HG03025 (cell line): Measurements from ENCODE around the gene MARCHF10.
"Not testable (repeated sequence)": the region's sequence is repeated elsewhere in the genome, so short reads cannot be mapped to it uniquely, and the experiment has no call there.

ENCODE experiments used
- ATAC-seq: cut with Tn5 transposase; IDR thresholded peaks from one replicate; pipeline ENCODE4 v1.9.1; 2021; ENCODE audit warnings: mild to moderate bottlenecking, moderate library complexity; ENCODE audit not compliant: unreplicated experiment, low FRiP score

The MARCHF10 gene

DNA sequence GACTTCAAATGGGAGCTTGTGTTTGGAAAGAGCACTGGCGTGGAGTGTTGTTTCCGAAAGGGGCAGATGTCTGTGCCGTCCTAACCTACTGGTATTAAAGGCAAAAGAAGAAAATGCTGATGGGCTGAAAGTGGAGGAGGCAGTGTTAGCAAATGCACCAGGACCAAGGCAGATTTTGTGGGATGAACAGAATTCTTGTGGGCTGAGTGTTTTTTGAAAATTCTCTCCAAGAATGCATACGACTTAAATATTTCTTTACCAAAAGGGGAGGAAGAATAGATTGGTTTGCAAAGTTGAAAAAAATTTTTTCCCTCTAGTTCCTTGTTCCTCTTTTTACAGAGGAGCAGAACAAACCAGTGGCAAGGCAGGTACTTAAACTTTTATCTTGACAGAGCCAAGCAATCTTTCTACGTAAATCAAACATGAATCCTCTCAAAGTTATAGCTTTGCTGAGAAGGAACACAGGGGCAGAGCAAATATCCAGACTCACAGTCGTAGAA, 16.8 kb downstream of the MARCHF10 start:
- ATAC-seq, result no peak

DNA sequence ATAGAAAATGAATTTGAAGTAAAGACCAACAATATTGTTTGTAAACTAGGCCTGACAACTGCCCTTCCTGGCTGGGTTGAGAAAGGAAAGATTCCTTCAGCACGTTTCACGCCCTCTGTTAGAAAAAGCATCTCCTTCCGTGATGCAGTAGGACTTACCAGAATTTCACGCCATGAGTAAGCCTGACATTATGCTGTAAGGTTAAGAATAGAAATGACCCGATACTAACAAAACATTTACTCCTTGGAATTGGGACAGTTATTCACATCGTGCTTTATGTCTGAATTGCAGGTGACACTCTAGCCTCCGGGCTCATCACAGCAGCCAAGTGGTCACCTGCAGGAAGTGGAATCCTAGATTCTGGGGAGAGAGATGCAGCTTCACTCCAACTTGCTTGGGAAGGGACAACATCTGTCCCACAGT, 17.5 kb downstream of the MARCHF10 start:
- no peak for ATAC-seq

- ATAC-seq, result no peak
Measured at GRCh38 chr17:62787366-62787765, 20.7 kb downstream of the MARCHF10 start.

- ATAC-seq, result no peak
Measured at GRCh38 chr17:62786646-62787045, 21.5 kb downstream of the MARCHF10 start.

GRCh38 chr17:62785983-62786382, 22.1 kb downstream of the MARCHF10 start:
- ATAC-seq, result not testable (repeated sequence)

DNA sequence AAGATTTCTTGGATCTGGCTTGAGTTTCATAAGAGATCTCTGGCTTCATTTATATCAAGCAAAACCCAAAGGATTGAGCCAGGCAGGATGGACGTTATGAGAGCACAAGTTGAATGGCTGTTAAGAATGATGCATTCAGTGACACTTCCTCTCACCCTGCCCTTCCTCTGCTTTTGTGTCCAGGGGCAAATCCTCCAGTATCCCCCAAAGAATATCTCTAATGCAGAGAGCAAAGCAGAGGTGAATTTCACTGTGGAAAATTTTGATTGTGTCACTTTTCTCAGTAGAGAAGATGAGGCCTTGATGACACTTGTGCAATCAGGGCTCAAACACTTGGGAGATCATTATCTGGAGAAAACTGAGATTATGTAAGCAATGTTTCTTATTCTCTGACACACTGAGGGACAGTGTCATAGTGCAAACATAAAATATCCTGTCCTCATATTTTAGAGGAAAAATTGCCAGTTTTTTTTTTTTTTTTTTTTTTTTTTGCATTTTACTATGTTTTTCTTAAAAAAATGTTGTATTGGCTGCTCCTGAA, 25.3 kb downstream of the MARCHF10 start:
- no peak for ATAC-seq

DNA sequence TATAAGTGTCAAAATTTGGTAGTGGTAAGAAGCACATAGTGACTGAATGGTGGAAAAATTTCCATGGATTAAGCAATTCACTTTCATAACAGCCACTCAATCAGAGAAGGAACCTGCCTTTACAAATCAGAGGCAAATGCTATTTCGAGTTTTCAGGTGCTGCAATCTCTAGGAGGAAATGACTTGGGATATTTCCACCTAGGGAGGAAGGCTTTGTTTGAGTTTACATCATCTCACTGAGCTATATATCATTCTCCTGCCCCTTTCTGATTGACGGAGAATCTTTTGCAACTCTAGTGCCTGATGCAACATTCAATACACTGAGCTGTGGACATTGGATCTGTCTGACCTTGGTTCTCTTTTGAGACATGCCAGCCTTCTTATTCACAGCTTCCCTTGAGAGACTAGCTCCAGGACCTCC, 26.3 kb downstream of the MARCHF10 start:
- no peak for ATAC-seq

DNA sequence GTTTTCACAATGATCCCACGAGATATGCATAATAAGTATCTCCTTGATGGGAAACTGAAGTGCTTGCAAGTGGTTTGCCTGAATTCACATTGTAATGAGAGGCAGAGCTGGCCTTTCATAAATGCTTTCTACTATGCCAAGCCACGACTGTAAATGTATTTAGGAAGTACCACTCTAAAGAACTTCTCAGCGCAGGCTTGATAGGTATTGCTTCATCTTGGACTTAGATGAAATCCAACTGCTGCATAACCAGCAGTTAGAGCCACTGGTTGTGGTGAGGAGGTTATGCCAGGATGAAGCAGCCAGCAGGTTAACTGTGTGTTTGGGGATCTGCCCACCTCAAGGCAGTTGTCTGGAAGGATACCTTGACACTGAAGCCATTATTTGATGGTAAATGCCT, 26.8 kb downstream of the MARCHF10 start:
- no peak for ATAC-seq

DNA sequence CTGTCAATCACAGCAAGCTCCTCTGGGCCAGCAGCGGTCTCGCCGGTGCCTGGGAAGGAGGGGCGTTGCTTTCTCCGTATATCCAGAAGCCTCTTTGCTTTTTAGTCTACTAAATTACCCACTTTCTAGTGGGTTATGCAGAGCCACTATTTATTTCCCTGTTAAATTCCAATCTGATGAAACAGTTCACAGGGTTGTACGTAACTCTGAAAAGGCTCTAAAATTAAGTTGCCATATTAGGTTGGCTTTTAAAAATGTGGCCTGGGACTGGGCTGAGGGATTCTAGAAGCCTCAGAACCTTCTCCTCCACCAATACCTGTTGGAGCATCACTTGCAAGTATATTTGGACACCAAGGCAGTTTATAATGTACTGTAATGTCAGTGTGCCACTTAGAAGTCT, 27.2 kb downstream of the MARCHF10 start:
- ATAC-seq, result no peak

GRCh38 chr17:62780269-62780668, 27.8 kb downstream of the MARCHF10 start:
- no peak for ATAC-seq

DNA sequence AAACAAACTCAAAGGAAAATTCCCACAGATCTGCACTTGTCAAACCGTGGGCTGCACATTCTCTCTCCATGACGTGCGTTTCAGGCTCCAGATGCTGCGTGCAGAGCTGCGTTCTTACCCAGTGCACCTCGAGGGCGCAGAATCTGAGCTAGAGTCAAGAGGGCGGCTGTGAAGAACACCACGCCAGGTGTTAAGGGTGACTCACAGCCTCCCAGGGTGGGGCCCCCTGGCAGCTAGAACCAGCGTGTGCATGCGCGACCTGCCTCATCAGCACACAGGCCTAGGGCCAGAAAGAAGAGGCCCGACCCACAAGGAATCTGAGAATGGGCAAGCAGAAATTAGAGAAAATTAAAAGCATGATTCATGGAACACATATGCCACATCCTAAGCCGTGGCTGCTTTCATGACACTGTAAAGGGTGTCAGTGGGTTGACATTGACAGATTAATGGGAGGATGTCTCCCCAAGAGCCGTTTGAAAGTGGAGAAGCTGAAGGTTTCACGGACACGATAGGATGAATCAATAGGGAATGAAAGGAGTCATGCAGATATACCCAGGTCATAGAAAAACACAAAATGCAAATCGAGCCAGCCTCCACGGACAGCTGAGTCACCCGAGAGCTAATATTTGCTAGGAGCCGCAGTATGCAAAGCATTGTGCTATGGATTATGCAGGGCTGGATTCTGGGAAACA, 29.0 kb downstream of the MARCHF10 start:
- no peak for ATAC-seq

DNA sequence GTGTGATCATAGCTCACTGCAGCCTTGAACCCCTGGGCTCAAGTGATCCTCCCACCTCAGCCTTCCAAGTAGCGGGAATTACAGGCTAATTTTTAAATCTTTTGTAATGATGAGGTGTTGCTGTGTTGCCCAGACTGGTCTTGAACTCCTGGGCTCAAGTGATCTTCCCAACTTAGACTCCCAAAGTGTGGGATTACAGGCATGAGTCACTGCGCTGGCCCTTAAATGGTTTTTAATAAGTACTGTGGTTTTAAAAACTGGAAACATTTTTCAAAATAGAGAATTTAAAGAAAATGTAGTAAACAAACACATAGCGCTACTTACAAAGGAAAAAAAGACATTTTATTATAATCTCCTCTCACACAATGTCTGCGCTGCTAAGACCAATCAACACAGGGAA, 32.2 kb downstream of the MARCHF10 start:
- no peak for ATAC-seq

- no peak for ATAC-seq
Measured at GRCh38 chr17:62774338-62774737, 33.8 kb downstream of the MARCHF10 start.

DNA sequence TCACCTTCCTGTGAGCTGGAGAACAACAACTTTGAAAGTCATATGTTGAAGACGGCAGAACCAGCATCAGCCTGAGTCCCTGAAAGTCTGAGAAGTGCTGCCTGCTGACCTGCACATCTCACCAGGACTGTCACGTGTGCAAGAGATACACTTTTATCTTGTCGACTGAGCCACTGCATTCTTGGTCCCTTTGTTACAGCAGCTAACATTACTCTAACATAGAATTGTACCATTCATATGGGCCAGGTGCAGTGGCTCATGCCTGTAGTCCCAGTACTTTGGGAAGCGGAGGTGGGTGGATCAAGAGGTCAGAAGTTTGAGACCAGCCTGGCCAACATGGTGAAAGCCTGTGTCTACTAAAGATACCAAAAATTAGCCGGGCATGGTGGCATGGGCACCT, 40.1 kb downstream of the MARCHF10 start:
- no peak for ATAC-seq

- ATAC-seq, result no peak
Measured at GRCh38 chr17:62765351-62765750, 42.8 kb downstream of the MARCHF10 start.

DNA sequence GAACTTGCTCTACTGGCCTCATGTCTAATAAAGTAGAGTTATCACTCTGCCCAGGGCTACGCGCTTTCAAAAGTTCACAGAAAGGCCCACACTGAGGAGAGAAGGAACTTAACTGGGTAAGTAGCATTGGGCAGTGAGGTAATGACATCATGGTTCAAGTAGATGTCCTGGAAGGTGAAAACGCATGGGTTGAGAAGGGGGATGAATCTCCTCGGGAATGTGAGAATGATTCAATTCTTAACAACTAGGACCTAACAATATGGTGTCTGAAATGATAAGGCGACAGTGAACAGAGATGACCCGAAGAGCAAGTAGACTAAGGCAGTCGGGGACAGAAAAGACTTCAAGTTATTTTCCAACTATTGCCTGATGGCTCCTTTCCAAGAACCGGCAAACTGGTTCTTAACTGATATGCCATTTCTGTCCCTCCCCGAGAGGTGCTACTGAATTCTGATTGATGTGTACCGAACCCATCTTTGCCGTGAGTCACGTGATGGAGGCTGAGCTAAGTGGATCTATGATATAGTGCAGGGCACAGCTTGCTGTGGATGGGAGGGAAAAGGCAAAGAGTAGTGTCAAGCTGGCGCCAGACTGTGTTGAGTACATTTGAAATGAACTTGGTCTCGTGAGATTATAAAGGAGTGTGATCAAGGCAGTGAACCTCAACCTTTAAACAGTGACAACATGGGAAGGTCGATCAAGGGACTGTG, 44.1 kb downstream of the MARCHF10 start:
- ATAC-seq, result no peak

- ATAC-seq, result no peak
Measured at GRCh38 chr17:62761884-62762283, 46.2 kb downstream of the MARCHF10 start.

DNA sequence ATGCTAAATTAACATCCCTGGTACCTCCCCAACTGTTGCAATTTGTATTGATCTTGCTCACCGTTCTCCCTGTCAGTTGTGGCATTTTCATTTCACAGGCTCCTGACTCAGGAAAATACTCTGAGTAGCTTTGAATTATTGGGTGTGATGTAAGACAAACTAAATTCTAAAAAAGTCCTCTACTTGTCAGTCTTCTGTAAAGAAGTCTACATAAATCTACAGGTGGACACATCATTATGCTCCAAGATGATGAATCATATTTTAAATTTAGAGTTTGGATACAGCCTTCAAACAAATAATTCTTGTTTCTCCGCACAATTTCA, 47.2 kb downstream of the MARCHF10 start:
- ATAC-seq, result no peak

DNA sequence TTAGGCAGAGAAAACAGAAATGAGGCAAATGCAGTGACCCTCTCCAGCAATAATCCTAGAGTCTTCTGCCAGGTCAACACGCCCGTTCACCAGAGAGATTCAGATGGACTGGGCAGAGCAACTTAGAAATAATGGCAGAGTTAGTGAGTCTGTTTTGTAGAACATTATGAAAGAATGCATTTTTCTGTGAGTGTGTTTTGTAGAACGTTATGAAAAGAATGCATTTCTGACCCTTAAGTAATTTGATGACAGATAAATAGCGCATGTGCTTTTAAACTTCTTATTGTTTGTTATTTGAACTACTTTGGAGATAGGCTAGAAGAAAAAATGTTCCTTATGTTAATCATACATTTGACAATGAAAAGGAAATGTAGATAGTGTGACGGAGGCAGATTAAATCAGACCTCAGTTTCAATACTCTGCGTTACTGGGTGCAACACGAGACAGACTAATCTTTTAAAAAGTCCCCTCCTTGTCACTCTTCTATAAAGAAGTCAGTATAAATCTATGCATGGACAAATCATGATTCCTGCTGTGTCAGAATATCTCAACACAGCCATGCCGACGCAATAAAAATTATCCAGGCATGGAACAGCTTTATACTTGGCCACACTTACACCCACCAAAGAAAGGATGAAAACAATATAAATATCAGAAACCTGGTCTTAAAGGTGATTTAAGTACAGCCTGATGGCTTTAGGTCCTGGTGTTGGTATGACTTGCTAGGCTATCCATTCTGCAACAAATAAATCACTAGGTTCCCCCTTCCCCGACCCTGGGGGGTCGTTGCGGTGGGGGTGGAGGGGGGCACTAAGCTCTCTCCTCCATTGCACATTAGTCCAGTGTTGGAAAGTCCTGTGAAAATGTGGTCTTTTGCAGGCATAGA, 47.8 kb downstream of the MARCHF10 start:
- no peak for ATAC-seq

DNA sequence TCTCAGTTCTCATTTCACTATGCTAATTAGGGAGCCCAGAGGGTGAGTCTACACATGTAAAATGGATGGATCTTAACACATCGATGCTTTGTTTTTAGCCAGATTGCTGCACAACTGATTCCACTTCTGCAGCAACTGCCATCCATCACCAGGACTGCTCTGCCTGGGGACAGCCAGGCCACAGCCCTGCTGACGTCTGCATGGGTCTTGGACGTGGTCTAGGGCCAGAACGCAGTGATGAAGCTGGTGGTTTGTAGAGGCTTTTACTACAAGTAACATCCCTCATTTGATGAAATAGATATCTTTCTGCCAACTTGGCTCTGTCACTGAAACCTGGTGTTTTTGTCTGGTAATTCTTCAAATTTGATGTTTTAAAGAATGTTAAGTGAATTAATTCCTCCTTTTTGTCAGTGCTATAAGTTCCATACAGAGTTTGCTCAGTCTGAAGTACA, 50.6 kb downstream of the MARCHF10 start:
- no peak for ATAC-seq

- no peak for ATAC-seq
Measured at GRCh38 chr17:62756198-62756597, 51.9 kb downstream of the MARCHF10 start.
